K562 (cell line): ENCODE measurements around the gene NARF. TPM values are rescaled to one million over a fixed set of nuclear protein-coding genes. Genes with fewer than 3 reads are reported as not detected.

Experiments used
- CTCF ChIP-seq, 3 experiments: IDR thresholded peaks in 2 of 3; conservative IDR thresholded peaks in 1 of 3; 2 replicates each; pipeline ENCODE4 v1.5.1; 2011 to 2012; ENCODE audit warnings: low read length in 3 of 3, mild to moderate bottlenecking in 3 of 3, control low read depth in 2 of 3, improper control_type of control experiment in 1 of 3, inconsistent platforms in 1 of 3, low read depth in 1 of 3, mixed read lengths in 1 of 3, moderate library complexity in 1 of 3; ENCODE audit not compliant: insufficient read depth in 2 of 3
- HDAC3 ChIP-seq: fragments of 450-650 bp; IDR thresholded peaks from 2 replicates; pipeline ENCODE4 v1.6.1; 2018; ENCODE audit warnings: borderline replicate concordance, mild to moderate bottlenecking, moderate library complexity; ENCODE audit not compliant: partially characterized antibody
- RAD21 ChIP-seq, 2 experiments: fragments of 250-450 bp in 1 of 2; fragments of 450-650 bp in 1 of 2; sonication (Bioruptor Pico) in 1 of 2; formaldehyde crosslinking in 1 of 2; IDR thresholded peaks in 1 of 2; conservative IDR thresholded peaks in 1 of 2; 2 replicates each; pipeline versions ENCODE4 v1.4.0 to v1.8.0; 2020 to 2022; ENCODE audit warnings: mild to moderate bottlenecking in 2 of 2, moderate library complexity in 1 of 2
- RBFOX2 ChIP-seq: fragments of 200-400 bp; formaldehyde crosslinking; IDR thresholded peaks from 2 replicates; pipeline ENCODE4 v1.6.1; 2017; ENCODE audit warnings: low read depth, mild to moderate bottlenecking, low read length, moderate library complexity
- RBM15 ChIP-seq: fragments of 200-400 bp; formaldehyde crosslinking; IDR thresholded peaks from 2 replicates; pipeline ENCODE4 v1.6.1; 2018; ENCODE audit warnings: mild to moderate bottlenecking, low read length, moderate library complexity; ENCODE audit not compliant: insufficient read depth
- RFX7 ChIP-seq: fragments of 250-450 bp; sonication (Bioruptor Pico); IDR thresholded peaks from 2 replicates; pipeline ENCODE4 v1.5.1; 2021; ENCODE audit warnings: mild to moderate bottlenecking
- UBTF ChIP-seq, 2 experiments: IDR thresholded peaks; 2 replicates each; pipeline ENCODE4 v1.6.1; 2012; ENCODE audit warnings: improper control_type of control experiment in 2 of 2, low read depth in 2 of 2, low read length in 2 of 2, borderline replicate concordance in 1 of 2
- ZBTB49 ChIP-seq: sonication (generic); formaldehyde crosslinking; IDR thresholded peaks from 2 replicates; pipeline ENCODE4 v1.8.0; 2022; ENCODE audit warnings: missing genetic modification reagents, mild to moderate bottlenecking, borderline replicate concordance
- polyA plus RNA-seq, 8 experiments: library from polyadenylated mRNA; depleted of rRNA in 4 of 8; stranded (reverse) in 5 of 8; unstranded in 3 of 8; fragments of >200 nt; fragmentation: Nextera tagmentation in 2 of 8; fragmentation: Illumina TruSeq in 1 of 8; extraction: Ambion mirVana in 2 of 8; extraction: Trizol in 1 of 8; gene quantifications; 2 replicates each; pipeline versions ENCODE4 v1.2.1 to v1.2.3, GENCODE V29; 2011 to 2014; ENCODE audit warnings: inconsistent platforms in 1 of 8, missing spikeins in 1 of 8
- total RNA-seq, 7 experiments: library from RNA; depleted of rRNA in 6 of 7; stranded (reverse); fragments of >200 nt in 6 of 7; fragmentation: Illumina TruSeq in 2 of 7; extraction: Trizol in 2 of 7; gene quantifications; 2 replicates each; pipeline versions ENCODE4 v1.2.1 to v1.2.3, GENCODE V29; 2011 to 2021; ENCODE audit warnings: low replicate concordance in 1 of 7
- TF ChIP-seq, protein P1 (sequence below): fragments of 450-650 bp; IDR thresholded peaks from 2 replicates; pipeline ENCODE4 v1.6.1; 2018; ENCODE audit not compliant: partially characterized antibody
- TF ChIP-seq, protein P2 (sequence below): IDR thresholded peaks from 3 replicates; pipeline ENCODE4 v1.6.1; 2011; ENCODE audit warnings: borderline replicate concordance, mild to moderate bottlenecking; ENCODE audit not compliant: insufficient read length, insufficient read depth
- TF ChIP-seq, protein P3 (sequence below): sonication (generic); formaldehyde crosslinking; IDR thresholded peaks from 2 replicates; pipeline ENCODE4 v1.8.0; 2022; ENCODE audit warnings: missing genetic modification reagents, mild to moderate bottlenecking, borderline replicate concordance

NARF gene
- total and polyA plus RNA-seq, 9 of the 15 experiments (the other 6 are each of a cell fraction or from before 2014, with no cell fraction given): 60.4 to 423 (median 132) TPM

DNA sequence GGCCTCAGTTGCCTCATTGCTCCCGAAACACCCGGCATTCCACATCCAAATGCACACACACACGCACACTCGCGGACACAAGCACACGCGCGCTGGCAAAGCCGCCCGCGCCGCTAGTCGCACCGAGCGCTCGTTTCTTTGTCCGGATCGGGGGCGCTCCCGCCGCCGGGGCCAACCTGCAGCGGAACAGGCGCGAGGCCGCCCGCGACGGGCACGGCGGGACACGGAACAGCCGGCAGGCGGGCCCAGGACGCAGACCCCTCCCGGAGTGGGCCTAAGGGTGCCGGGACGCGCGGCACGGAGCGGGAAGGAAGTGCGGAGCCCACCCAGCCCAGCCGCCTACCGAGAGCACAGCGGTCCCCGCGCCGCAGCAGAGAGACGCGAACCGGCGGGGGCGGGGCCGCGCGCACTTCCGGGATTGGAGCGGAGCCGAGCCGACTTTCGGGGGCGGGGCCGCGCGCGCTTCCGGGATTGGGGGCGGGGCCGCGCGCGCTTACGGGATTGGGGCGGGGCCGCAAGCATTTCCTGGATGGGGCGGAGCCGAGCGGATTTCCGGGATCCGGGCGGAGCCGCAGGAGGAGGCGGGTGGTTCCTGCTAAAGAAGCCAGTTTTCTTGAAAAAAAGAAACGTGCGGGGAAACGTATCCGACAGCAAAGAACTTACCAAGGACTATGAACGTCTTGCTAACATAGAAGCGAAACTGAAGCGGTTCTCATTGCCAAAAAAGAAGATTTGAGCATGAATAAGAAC is 8.0 kb upstream of the NARF start, which contains the start of gene CYBC1 (continued):
- TF ChIP-seq ZBTB49 (CRISPR knock-in tag): no peak
- no peak for TF ChIP-seq RFX7 (CRISPR knock-in tag)
- TF ChIP-seq RBM15: no peak
- peak; percentile 83 for TF ChIP-seq RBFOX2
- TF ChIP-seq CTCF (IDR thresholded peaks at IDR 0.05 in 2 of 3, conservative IDR thresholded peaks at IDR 0.05 in 1 of 3; ENCODE audit: insufficient read depth in 2 of 3, low read depth in 1 of 3, low read length in 3 of 3): no peak
- TF ChIP-seq, protein P1, sequence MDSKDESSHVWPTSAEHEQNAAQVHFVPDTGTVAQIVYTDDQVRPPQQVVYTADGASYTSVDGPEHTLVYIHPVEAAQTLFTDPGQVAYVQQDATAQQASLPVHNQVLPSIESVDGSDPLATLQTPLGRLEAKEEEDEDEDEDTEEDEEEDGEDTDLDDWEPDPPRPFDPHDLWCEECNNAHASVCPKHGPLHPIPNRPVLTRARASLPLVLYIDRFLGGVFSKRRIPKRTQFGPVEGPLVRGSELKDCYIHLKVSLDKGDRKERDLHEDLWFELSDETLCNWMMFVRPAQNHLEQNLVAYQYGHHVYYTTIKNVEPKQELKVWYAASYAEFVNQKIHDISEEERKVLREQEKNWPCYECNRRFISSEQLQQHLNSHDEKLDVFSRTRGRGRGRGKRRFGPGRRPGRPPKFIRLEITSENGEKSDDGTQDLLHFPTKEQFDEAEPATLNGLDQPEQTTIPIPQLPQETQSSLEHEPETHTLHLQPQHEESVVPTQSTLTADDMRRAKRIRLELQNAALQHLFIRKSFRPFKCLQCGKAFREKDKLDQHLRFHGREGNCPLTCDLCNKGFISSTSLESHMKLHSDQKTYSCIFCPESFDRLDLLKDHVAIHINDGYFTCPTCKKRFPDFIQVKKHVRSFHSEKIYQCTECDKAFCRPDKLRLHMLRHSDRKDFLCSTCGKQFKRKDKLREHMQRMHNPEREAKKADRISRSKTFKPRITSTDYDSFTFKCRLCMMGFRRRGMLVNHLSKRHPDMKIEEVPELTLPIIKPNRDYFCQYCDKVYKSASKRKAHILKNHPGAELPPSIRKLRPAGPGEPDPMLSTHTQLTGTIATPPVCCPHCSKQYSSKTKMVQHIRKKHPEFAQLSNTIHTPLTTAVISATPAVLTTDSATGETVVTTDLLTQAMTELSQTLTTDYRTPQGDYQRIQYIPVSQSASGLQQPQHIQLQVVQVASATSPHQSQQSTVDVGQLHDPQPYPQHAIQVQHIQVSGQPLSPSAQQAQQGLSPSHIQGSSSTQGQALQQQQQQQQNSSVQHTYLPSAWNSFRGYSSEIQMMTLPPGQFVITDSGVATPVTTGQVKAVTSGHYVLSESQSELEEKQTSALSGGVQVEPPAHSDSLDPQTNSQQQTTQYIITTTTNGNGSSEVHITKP: no peak
- TF ChIP-seq HDAC3: no peak
- TF ChIP-seq, protein P2, sequence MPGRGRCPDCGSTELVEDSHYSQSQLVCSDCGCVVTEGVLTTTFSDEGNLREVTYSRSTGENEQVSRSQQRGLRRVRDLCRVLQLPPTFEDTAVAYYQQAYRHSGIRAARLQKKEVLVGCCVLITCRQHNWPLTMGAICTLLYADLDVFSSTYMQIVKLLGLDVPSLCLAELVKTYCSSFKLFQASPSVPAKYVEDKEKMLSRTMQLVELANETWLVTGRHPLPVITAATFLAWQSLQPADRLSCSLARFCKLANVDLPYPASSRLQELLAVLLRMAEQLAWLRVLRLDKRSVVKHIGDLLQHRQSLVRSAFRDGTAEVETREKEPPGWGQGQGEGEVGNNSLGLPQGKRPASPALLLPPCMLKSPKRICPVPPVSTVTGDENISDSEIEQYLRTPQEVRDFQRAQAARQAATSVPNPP: no peak
- TF ChIP-seq, protein P3, sequence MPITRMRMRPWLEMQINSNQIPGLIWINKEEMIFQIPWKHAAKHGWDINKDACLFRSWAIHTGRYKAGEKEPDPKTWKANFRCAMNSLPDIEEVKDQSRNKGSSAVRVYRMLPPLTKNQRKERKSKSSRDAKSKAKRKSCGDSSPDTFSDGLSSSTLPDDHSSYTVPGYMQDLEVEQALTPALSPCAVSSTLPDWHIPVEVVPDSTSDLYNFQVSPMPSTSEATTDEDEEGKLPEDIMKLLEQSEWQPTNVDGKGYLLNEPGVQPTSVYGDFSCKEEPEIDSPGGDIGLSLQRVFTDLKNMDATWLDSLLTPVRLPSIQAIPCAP (CRISPR knock-in tag): no peak
- TF ChIP-seq UBTF (IDR thresholded peaks at IDR 0.05; ENCODE audit: borderline replicate concordance in 1 of 2, low read depth in 2 of 2, low read length in 2 of 2): no peak; a peak in 1 of 4 replicates
- TF ChIP-seq RAD21 (CRISPR knock-in tag; conservative IDR thresholded peaks at IDR 0.05 in 1 of 2, IDR thresholded peaks at IDR 0.05 in 1 of 2): no peak
